ENCODE measurements around the gene APOBEC3G.

GRCh38 chr22:39129081-39129480, 52.0 kb downstream of the APOBEC3G start:
- no peak for TF ChIP-seq POLR2A (IDR thresholded peaks at IDR 0.05; ENCODE audit: low read depth, low read length)
- no peak for TF ChIP-seq SPI1 (IDR thresholded peaks at IDR 0.05; ENCODE audit: low read depth, low read length)
- no peak for TF ChIP-seq TAF1 (IDR thresholded peaks at IDR 0.05; ENCODE audit: low read depth, low read length)

Measured in GM12891 (cell line).